Measurements from ENCODE around the gene CACNA1C.

The CACNA1C gene

DNA sequence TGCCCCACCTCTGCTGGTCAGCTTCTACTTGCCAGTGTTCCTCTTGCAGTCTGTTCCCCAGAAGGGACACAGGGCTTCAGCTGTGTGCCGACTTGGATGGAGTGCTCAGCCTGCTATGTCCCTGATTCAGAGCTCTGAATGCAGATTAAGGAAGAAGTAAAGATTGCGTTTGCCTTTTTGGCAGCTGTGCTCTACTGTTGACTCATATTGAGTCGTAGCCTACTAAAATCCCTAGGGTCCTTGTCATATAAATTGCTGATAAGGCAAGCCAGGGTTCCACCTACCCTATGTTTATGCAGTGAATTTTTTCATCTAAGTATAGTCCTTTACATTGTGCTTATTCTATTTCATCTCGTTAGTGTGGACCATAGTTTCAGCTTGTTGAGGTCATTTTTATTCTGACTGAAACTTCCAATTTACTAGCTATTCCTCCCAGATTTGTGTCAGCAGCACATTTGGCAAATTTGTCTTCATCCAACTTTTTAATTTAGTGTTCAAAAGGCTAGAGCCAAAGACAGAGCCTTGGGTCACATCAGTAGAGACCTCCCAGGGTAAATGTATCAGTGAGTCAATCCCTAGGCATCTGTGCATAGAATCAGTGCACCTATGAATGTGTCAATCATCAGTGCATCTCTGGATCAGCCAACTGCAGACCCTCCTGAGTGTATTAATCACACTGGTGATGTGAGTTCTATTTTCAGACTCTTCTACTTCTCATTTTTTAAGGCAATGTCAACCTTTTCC lies 31.9 kb downstream of the CACNA1C start:
- H3K27ac ChIP-seq: no peak overlapping the region

DNA sequence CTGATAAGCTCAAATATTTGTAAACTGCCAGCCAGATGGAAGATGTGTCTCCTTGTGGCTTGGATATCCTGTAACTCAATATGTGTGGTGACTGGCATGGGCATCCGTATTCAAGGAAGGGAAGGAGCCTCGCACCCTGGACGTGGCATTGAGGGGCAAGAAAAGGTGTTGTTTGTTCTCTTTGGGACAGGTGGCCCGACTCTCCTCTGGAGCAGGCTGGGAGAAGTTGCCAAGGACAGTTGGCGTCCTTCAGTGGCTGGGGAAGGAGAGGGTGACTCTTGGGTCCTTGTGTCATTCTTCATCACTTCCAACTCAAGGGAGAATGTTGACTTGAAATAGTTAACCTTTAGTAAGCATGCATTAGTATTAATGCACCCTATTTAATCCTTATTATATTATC lies 39.6 kb downstream of the CACNA1C start:
- no peak overlapping the region for H2AFZ ChIP-seq (ENCODE audit: low read depth)
- H3K9ac ChIP-seq: no peak overlapping the region
- no peaks in the 10 kb centered on the region for H4K20me1 ChIP-seq (ENCODE audit: insufficient read depth)
- no peaks in the 10 kb centered on the region for H3K79me2 ChIP-seq (ENCODE audit: insufficient read depth, low read depth)
- no peak overlapping the region for H3K27ac ChIP-seq
- H3K4me2 ChIP-seq: no peak overlapping the region
- H3K27me3 ChIP-seq (ENCODE audit: insufficient read depth, low read depth): no peaks in the 10 kb centered on the region
- no peaks in the 10 kb centered on the region for H3K4me1 ChIP-seq (ENCODE audit: low read depth, poor library complexity, severe bottlenecking)
- no peaks in the 10 kb centered on the region for H3K36me3 ChIP-seq (ENCODE audit: insufficient read depth)
- H3K4me3 ChIP-seq (IDR thresholded peaks at IDR 0.05; ENCODE audit: insufficient read depth, low read depth, low read length): no peak overlapping the region
- TF ChIP-seq, protein P1, sequence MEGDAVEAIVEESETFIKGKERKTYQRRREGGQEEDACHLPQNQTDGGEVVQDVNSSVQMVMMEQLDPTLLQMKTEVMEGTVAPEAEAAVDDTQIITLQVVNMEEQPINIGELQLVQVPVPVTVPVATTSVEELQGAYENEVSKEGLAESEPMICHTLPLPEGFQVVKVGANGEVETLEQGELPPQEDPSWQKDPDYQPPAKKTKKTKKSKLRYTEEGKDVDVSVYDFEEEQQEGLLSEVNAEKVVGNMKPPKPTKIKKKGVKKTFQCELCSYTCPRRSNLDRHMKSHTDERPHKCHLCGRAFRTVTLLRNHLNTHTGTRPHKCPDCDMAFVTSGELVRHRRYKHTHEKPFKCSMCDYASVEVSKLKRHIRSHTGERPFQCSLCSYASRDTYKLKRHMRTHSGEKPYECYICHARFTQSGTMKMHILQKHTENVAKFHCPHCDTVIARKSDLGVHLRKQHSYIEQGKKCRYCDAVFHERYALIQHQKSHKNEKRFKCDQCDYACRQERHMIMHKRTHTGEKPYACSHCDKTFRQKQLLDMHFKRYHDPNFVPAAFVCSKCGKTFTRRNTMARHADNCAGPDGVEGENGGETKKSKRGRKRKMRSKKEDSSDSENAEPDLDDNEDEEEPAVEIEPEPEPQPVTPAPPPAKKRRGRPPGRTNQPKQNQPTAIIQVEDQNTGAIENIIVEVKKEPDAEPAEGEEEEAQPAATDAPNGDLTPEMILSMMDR (conservative IDR thresholded peaks at IDR 0.05; ENCODE audit: low read depth, low read length): no peak

More for the DNA sequence above, 31.9 kb downstream of the CACNA1C start:
- H3K4me3 ChIP-seq (IDR thresholded peaks at IDR 0.05; ENCODE audit: insufficient read depth, low read depth, low read length): no peak overlapping the region
- H3K27me3 ChIP-seq (ENCODE audit: insufficient read depth, low read depth): no peaks in the 10 kb centered on the region
- H4K20me1 ChIP-seq (ENCODE audit: insufficient read depth): no peaks in the 10 kb centered on the region
- H3K4me1 ChIP-seq (ENCODE audit: low read depth, poor library complexity, severe bottlenecking): no peaks in the 10 kb centered on the region
- H3K9ac ChIP-seq: no peak overlapping the region
- TF ChIP-seq, protein P1 (conservative IDR thresholded peaks at IDR 0.05; ENCODE audit: low read depth, low read length): no peak
- H2AFZ ChIP-seq (ENCODE audit: low read depth): no peak overlapping the region
- H3K36me3 ChIP-seq (ENCODE audit: insufficient read depth): no peaks in the 10 kb centered on the region
- no peaks in the 10 kb centered on the region for H3K79me2 ChIP-seq (ENCODE audit: insufficient read depth, low read depth)
- H3K4me2 ChIP-seq: no peak overlapping the region

DNA sequence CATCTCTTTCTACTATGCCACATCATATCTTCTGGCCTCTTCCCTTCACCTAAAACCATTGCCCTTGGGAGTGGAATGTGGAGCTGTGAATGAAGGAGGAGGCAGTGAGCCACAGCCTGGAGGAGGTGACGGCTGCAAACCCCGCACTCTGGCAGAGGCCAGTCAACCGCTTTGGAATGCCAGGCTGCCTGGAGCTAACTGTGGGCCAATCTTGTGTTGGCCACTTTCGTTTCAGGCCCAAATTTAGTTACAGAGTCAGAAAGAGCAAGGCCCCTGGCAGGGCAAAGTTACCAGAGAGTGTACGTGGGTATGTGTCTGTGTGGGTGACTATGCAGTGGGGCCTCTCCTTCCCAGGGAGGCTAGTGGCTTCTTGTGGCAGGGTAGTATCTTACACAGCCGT lies 40.1 kb downstream of the CACNA1C start:
- Histone ChIP-seq H3K27ac (no peak overlapping the region), H3K4me2 (no peak overlapping the region), H3K27me3 (ENCODE audit: insufficient read depth, low read depth) (no peaks in the 10 kb centered on the region), H3K4me1 (ENCODE audit: low read depth, poor library complexity, severe bottlenecking) (no peaks in the 10 kb centered on the region), H3K36me3 (ENCODE audit: insufficient read depth) (no peaks in the 10 kb centered on the region), H3K4me3 (IDR thresholded peaks at IDR 0.05; ENCODE audit: insufficient read depth, low read depth, low read length) (no peak overlapping the region), H3K9ac (no peak overlapping the region), H3K79me2 (ENCODE audit: insufficient read depth, low read depth) (no peaks in the 10 kb centered on the region), H4K20me1 (ENCODE audit: insufficient read depth) (no peaks in the 10 kb centered on the region), H2AFZ (ENCODE audit: low read depth) (no peak overlapping the region)
- TF ChIP-seq, protein P1 (conservative IDR thresholded peaks at IDR 0.05; ENCODE audit: low read depth, low read length): no peak

DNA sequence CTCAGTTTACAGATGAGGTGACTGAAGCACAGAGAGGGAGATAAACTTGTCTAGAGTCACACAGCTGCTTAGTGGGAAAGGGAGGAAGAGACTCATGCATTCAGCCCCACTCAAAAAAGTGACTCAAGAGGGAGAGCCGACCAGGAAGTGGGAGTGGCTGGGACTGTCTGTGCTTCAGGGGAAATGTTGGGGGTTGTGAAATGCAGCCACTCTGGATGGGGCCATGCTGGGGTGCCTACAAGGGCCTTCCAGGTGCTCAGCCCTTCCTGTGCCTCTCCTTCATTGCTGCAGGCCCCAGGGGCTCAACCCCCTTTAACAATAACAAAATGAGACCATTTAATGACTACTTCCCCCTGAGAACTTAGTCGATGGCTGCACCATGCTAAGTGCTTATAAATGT lies 41.8 kb downstream of the CACNA1C start:
- Histone ChIP-seq H2AFZ (ENCODE audit: low read depth) (no peak overlapping the region), H3K4me1 (ENCODE audit: low read depth, poor library complexity, severe bottlenecking) (no peaks in the 10 kb centered on the region), H3K36me3 (ENCODE audit: insufficient read depth) (no peaks in the 10 kb centered on the region), H4K20me1 (ENCODE audit: insufficient read depth) (no peaks in the 10 kb centered on the region), H3K4me3 (IDR thresholded peaks at IDR 0.05; ENCODE audit: insufficient read depth, low read depth, low read length) (no peak overlapping the region), H3K27ac (no peak overlapping the region), H3K27me3 (ENCODE audit: insufficient read depth, low read depth) (no peaks in the 10 kb centered on the region), H3K79me2 (ENCODE audit: insufficient read depth, low read depth) (no peaks in the 10 kb centered on the region), H3K9ac (no peak overlapping the region), H3K4me2 (no peak overlapping the region)
- TF ChIP-seq, protein P1 (conservative IDR thresholded peaks at IDR 0.05; ENCODE audit: low read depth, low read length): no peak
